HG02884 (cell line): Measurements from ENCODE around the gene SERTAD1.

ENCODE experiments used
- ATAC-seq: cut with Tn5 transposase; IDR thresholded peaks from one replicate; pipeline ENCODE4 v1.9.1; 2021; ENCODE audit warnings: mild to moderate bottlenecking, moderate library complexity; ENCODE audit not compliant: unreplicated experiment

The SERTAD1 gene

DNA sequence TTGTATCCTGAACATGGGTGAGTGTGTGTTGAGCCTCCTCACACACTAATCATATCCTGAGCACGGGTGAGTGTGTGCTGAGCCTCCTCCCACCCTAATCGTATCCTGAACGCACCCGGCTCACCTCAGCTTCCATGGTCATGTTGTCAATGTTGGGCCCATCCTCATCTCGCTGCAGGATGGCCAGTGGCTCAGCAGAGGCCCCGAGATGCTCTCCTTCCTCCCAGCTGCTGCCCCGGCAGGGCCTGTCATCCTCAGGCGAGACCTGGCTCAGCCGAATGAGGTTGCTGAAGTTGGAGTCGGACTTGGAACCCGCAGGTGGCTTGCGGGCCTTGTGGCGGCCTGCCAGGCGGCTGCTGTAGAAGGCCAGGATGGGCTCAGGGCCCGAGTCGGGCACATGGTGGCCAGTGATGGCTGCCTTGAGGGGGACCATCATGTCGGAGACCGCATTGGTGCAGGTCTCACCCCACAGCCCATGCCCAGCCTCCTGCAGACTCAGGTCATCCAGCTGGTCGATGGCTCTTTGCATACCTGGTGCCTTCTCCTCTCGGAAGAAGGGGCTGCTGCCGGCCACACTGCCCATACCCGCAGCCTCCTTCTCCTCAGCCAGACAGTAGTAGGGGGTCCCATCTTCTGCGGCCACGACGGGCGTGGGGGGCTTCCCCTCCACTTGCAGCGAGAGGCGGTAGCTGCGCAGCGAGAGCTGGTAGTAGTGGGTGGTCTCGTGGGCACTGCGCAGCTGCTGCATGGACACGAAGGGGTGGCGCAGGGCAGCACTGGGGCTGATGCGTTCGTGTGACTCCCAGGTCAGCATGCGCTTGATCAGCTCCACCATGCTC, 45.4 kb downstream of the SERTAD1 start:
- no peak for ATAC-seq

DNA sequence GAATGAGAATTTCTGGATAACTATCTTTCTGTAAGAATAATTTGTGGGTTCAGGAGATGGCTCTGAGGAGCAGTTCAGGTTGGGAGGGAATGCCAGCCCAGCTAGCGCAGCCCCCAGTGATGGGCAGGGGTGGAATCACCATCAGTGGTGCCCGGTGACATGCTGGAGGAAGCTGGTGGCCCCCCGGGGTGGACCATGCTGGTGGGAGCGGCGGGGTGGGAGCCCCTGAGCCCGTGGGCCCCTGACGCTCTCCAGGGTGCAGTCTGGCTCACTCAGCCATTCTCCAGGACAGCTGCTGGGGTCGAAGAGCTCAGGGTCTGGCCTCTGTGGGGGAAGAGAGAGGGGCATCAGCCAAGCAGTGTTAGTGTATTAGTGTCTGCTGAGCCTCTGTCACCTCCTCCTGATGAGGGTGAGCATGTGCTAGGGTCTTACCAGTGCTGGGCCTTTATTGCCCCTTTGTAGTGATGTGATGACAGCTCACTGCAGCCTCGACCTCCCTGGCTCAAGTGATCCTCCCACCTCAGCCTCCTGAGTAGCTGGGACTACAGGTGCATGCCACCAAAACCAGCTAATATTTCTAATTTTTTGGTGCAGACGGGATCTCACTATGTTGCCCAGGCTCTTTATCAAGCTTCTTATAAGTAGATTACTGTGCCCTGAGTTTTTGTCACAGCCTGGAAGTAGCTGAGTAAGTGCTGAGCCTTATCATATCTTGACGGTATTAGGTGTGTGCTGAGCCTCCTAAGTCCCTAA, 46.2 kb downstream of the SERTAD1 start:
- ATAC-seq: no peak

DNA sequence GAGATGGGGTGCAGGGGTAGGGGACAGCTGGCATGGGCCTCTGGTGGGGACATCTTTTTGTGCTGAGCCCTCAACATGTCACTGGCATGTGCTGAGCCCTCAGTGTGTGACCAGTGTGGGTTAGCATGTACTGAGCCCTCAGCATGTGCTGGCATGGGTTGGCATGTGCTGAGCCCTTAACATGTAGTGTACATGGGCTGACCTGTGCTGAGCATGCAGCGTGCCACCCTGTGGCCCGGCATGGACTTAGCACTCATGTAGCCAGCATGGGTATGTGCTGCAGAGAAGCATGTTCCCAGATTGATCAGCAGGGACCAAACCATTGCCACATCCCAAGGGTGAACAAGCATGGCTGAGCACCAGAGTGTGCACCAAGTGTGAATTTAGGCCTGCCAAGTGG, 47.3 kb downstream of the SERTAD1 start:
- ATAC-seq: no peak

- ATAC-seq: no peak
Observed at GRCh38 chr19:40377876-40378385, 47.9 kb downstream of the SERTAD1 start.

DNA sequence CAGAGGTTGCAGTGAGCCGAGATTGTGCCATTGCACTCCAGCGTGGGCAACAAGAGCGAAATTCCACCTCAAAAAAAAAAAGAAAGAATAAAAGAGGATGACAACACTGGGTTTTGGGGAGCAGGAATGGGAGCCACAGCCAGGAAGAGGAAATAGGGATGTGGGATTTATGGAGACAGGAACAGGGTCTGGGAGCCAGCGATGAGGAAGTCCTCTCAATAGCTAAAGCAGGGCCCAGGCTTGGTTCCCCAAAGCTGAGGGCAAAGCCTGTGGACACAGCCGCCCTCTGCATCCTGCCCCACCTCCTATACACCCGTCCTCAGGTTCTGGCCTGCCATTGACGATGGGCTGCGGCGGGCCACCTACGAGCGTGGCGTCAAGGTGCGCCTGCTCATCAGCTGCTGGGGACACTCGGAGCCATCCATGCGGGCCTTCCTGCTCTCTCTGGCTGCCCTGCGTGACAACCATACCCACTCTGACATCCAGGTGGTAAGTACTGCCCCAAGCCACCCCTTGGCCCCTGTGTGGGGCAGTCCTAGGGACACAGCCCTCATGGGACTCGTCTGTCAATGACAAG, 49.4 kb downstream of the SERTAD1 start:
- ATAC-seq: no peak

DNA sequence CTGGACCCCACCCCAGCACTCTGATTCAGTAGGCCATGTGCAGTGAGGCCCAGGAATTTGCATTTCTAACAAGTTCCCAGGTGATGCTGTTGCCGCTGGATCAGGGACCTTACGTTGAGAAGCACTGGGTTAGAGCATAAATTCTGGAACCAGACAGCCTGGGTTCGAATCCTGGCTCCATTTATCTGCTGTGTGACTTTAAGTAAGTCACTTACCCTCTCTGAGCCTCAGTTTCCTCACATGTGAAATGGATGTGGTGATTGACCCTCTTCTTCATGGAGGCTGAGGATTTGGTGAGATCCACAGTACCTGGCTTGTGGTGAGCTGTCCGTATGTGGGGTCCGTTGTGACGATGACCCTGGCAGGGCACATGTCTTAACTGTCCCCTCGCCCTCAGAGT, 51.7 kb downstream of the SERTAD1 start:
- ATAC-seq: no peak

GRCh38 chr19:40371802-40372122, 54.0 kb downstream of the SERTAD1 start:
- no peak for ATAC-seq
